H1 (cell line): ENCODE data around the gene LYVE1. TPM values are rescaled to one million over a fixed set of nuclear protein-coding genes. Genes with fewer than 3 reads are reported as not detected.

Source experiments
- CTCF ChIA-PET: fragments of 300-600 bp; sonication (Branson Sonifier 250); formaldehyde crosslinking; loops from one replicate; lab custom pipeline; 2021; ENCODE audit not compliant: partially characterized antibody; lab: Charles Lee
- POLR2A ChIA-PET: fragments of 300-600 bp; sonication (Branson Sonifier 250); formaldehyde crosslinking; loops from one replicate; lab custom pipeline; 2021; ENCODE audit warnings: inconsistent platforms; ENCODE audit not compliant: partially characterized antibody; lab: Charles Lee
- DNase-seq, 2 experiments: peaks; one replicate each; pipeline versions ENCODE4 v3.0.0 to v3.0.0-alpha.2; 2010 to 2022; ENCODE audit warnings: low spot score in 2 of 2, low read depth in 1 of 2, mixed read lengths in 1 of 2
- FAIRE-seq: peaks from 2 replicates; lab custom pipeline; 2011; peaks lifted over from hg19 to GRCh38; lab: Jason Lieb, UNC
- H2AFZ ChIP-seq: 2 replicates; pipeline ENCODE4 v1.8.1; 2012; ENCODE audit warnings: low read length, inconsistent platforms
- H2AK5ac ChIP-seq: 2 replicates; pipeline ENCODE4 v1.6.1; 2013; ENCODE audit warnings: low read depth, low read length
- H2BK120ac ChIP-seq: replicated peaks from 2 replicates; pipeline ENCODE3; 2013; ENCODE audit warnings: low read depth, low read length, inconsistent platforms
- H2BK12ac ChIP-seq: 2 replicates; pipeline ENCODE4 v1.6.1; 2013; ENCODE audit warnings: low read depth, low read length
- H2BK15ac ChIP-seq: 2 replicates; pipeline ENCODE4 v1.6.1; 2013; ENCODE audit warnings: low read length
- H2BK20ac ChIP-seq: 2 replicates; pipeline ENCODE4 v1.6.1; 2013; ENCODE audit warnings: low read length
- H2BK5ac ChIP-seq: 2 replicates; pipeline ENCODE4 v1.6.1; 2013; ENCODE audit warnings: low read depth, low read length
- H3K14ac ChIP-seq: 2 replicates; pipeline ENCODE4 v1.6.1; 2013; ENCODE audit warnings: inconsistent platforms; ENCODE audit not compliant: insufficient read length
- H3K18ac ChIP-seq: 2 replicates; pipeline ENCODE4 v1.6.1; 2013; ENCODE audit warnings: low read length; ENCODE audit errors: extremely low read depth
- H3K23ac ChIP-seq: 2 replicates; pipeline ENCODE4 v1.6.1; 2013; ENCODE audit warnings: inconsistent platforms; ENCODE audit not compliant: insufficient read length
- H3K23me2 ChIP-seq: 2 replicates; pipeline ENCODE4 v1.6.1; 2013; ENCODE audit warnings: low read depth, low read length
- H3K27ac ChIP-seq: 2 replicates; pipeline ENCODE4 v1.6.1; 2011; ENCODE audit warnings: low read depth, low read length, inconsistent platforms
- H3K27me3 ChIP-seq, 4 experiments: replicated peaks in 1 of 4; 1 replicate in 1 of 4; 2 replicates in 3 of 4; pipeline versions ENCODE4 v1.6.1 to v1.8.1; 2011 to 2013; ENCODE audit warnings: low read length in 3 of 4, mild to moderate bottlenecking in 3 of 4, inconsistent platforms in 2 of 4, mixed read lengths in 2 of 4, moderate library complexity in 1 of 4; ENCODE audit not compliant: control insufficient read depth in 3 of 4, insufficient read depth in 3 of 4; ENCODE audit errors: extremely low read depth in 1 of 4
- H3K36me3 ChIP-seq, 4 experiments: 2 replicates each; pipeline versions ENCODE4 v1.6.1 to v1.8.1; 2011 to 2013; ENCODE audit warnings: mild to moderate bottlenecking in 4 of 4, low read length in 3 of 4, moderate library complexity in 2 of 4, control low read depth in 1 of 4, inconsistent platforms in 1 of 4; ENCODE audit not compliant: insufficient read depth in 4 of 4, control insufficient read depth in 2 of 4
- H3K4ac ChIP-seq: replicated peaks from 2 replicates; pipeline ENCODE3; 2013; ENCODE audit warnings: low read length, low read depth, mixed read lengths, inconsistent platforms; ENCODE audit not compliant: insufficient read length
- H3K4me1 ChIP-seq, 4 experiments: replicated peaks in 1 of 4; 1 replicate in 1 of 4; 2 replicates in 3 of 4; pipeline versions ENCODE4 v1.6.1 to v1.8.1; 2011 to 2013; ENCODE audit warnings: low read length in 3 of 4, inconsistent platforms in 2 of 4, mixed read lengths in 1 of 4; ENCODE audit not compliant: insufficient read depth in 4 of 4, control insufficient read depth in 3 of 4
- H3K4me2 ChIP-seq, 2 experiments: 2 replicates each; pipeline versions ENCODE4 v1.6.1 to v1.8.1; 2011 to 2013; ENCODE audit warnings: low read depth in 2 of 2, low read length in 2 of 2, control low read depth in 1 of 2, inconsistent platforms in 1 of 2, mild to moderate bottlenecking in 1 of 2; ENCODE audit not compliant: insufficient read depth in 1 of 2
- H3K4me3 ChIP-seq, 4 experiments: fragments of 200-600, 300-600 bp in 1 of 4; sonication (generic), shearing (Covaris generic), sonication (Bioruptor Twin) in 1 of 4; 2 replicates each; pipeline versions ENCODE4 v1.5.1 to v1.8.1; 2011 to 2016; ENCODE audit warnings: low read length in 4 of 4, low read depth in 3 of 4, control low read depth in 2 of 4, inconsistent platforms in 2 of 4, mild to moderate bottlenecking in 2 of 4, mixed read lengths in 1 of 4, moderate library complexity in 1 of 4; ENCODE audit not compliant: insufficient read depth in 2 of 4; ENCODE audit errors: extremely low read depth in 1 of 4
- H3K56ac ChIP-seq: replicated peaks from 2 replicates; pipeline ENCODE3; 2013; ENCODE audit warnings: low read depth, mild to moderate bottlenecking, mixed read lengths, low read length, inconsistent platforms; ENCODE audit not compliant: insufficient read length
- H3K79me1 ChIP-seq: 2 replicates; pipeline ENCODE4 v1.6.1; 2013; ENCODE audit warnings: low read depth, low read length, control low read depth
- H3K79me2 ChIP-seq, 2 experiments: 2 replicates each; pipeline versions ENCODE4 v1.6.1 to v1.8.1; 2012 to 2013; ENCODE audit warnings: low read length in 2 of 2, mild to moderate bottlenecking in 2 of 2, inconsistent platforms in 1 of 2; ENCODE audit not compliant: insufficient read depth in 2 of 2, control insufficient read depth in 1 of 2
- H3K9ac ChIP-seq, 4 experiments: replicated peaks in 1 of 4; 1 replicate in 1 of 4; 2 replicates in 3 of 4; pipeline versions ENCODE4 v1.6.1 to v1.8.1; 2011 to 2013; ENCODE audit warnings: low read depth in 3 of 4, low read length in 3 of 4, control low read depth in 2 of 4, mild to moderate bottlenecking in 2 of 4, moderate library complexity in 2 of 4, inconsistent platforms in 1 of 4; ENCODE audit errors: extremely low read depth in 1 of 4
- H3K9me3 ChIP-seq, 2 experiments: 2 replicates each; pipeline versions ENCODE4 v1.6.1 to v1.8.1; 2012 to 2013; ENCODE audit warnings: mild to moderate bottlenecking in 2 of 2, moderate library complexity in 2 of 2, control low read depth in 1 of 2, inconsistent platforms in 1 of 2, low read depth in 1 of 2, low read length in 1 of 2, mixed read lengths in 1 of 2; ENCODE audit not compliant: insufficient read depth in 2 of 2
- H4K20me1 ChIP-seq, 2 experiments: replicated peaks in 1 of 2; 2 replicates each; pipeline versions ENCODE3 to v1.8.1; 2011 to 2013; ENCODE audit warnings: inconsistent platforms in 2 of 2, low read length in 2 of 2, mild to moderate bottlenecking in 1 of 2; ENCODE audit not compliant: insufficient read depth in 2 of 2, control insufficient read depth in 1 of 2
- H4K5ac ChIP-seq: 2 replicates; pipeline ENCODE4 v1.6.1; 2013; ENCODE audit warnings: low read length, low read depth, mixed read lengths, inconsistent platforms; ENCODE audit not compliant: insufficient read length
- H4K8ac ChIP-seq: 2 replicates; pipeline ENCODE4 v1.8.0; 2013; ENCODE audit warnings: mild to moderate bottlenecking, moderate library complexity, low read length, inconsistent platforms; ENCODE audit not compliant: insufficient read depth; ENCODE audit errors: extremely low read depth
- H4K91ac ChIP-seq: replicated peaks from 2 replicates; pipeline ENCODE3; 2013; ENCODE audit warnings: low read length, mixed read lengths, inconsistent platforms; ENCODE audit not compliant: insufficient read length
- CEBPB ChIP-seq: IDR thresholded peaks from 2 replicates; pipeline ENCODE4 v1.6.1; 2012; ENCODE audit warnings: low read depth, low read length
- FOSL1 ChIP-seq: IDR thresholded peaks from 2 replicates; pipeline ENCODE4 v1.6.1; 2011; ENCODE audit warnings: mild to moderate bottlenecking, low read depth, low read length, moderate library complexity; ENCODE audit not compliant: insufficient read depth
- GTF2F1 ChIP-seq: IDR thresholded peaks from 2 replicates; pipeline ENCODE4 v1.6.1; 2012; ENCODE audit warnings: low read depth, low read length, improper control_type of control experiment, borderline replicate concordance
- HDAC6 ChIP-seq: IDR thresholded peaks from one replicate; pipeline ENCODE4 v1.7.1; 2012; ENCODE audit warnings: low read depth, mild to moderate bottlenecking, inconsistent platforms, low read length, moderate library complexity
- KDM4A ChIP-seq: IDR thresholded peaks from one replicate; pipeline ENCODE4 v1.7.1; 2012; ENCODE audit warnings: low read depth, mild to moderate bottlenecking, moderate library complexity, low read length, inconsistent platforms; ENCODE audit not compliant: severe bottlenecking
- KDM5A ChIP-seq: fragments of 200-600 bp; IDR thresholded peaks from 2 replicates; pipeline ENCODE4 v1.7.1; 2012; ENCODE audit warnings: mild to moderate bottlenecking, low read length, inconsistent platforms, mixed read lengths
- NANOG ChIP-seq: IDR thresholded peaks from 2 replicates; pipeline ENCODE4 v1.6.1; 2011; ENCODE audit warnings: low read length, low read depth, mild to moderate bottlenecking, inconsistent platforms; ENCODE audit not compliant: insufficient read depth, poor library complexity, severe bottlenecking
- NRF1 ChIP-seq: IDR thresholded peaks from 2 replicates; pipeline ENCODE4 v1.6.1; 2011; ENCODE audit warnings: mild to moderate bottlenecking, low read depth, low read length, improper control_type of control experiment
- POLR2AphosphoS5 ChIP-seq: IDR thresholded peaks from 2 replicates; pipeline ENCODE4 v1.6.1; 2011; ENCODE audit warnings: low read depth, low read length
- RBBP5 ChIP-seq: IDR thresholded peaks from 2 replicates; pipeline ENCODE4 v1.7.1; 2012; ENCODE audit warnings: low read depth, mild to moderate bottlenecking, inconsistent platforms, low read length, moderate library complexity, borderline replicate concordance
- RNF2 ChIP-seq: fragments of 200-900, 300-1000 bp; sonication (generic); IDR thresholded peaks from 2 replicates; pipeline ENCODE4 v1.7.1; 2016; ENCODE audit warnings: borderline replicate concordance, low read depth, mild to moderate bottlenecking, antibody characterized with exemption, low read length; ENCODE audit not compliant: poor library complexity, severe bottlenecking; ENCODE audit errors: missing control alignments
- SP4 ChIP-seq: IDR thresholded peaks from 2 replicates; pipeline ENCODE4 v1.6.1; 2012; ENCODE audit warnings: low read length, inconsistent platforms
- WGBS, 2 experiments: shearing (Covaris generic) in 1 of 2; methylation state at CpG; one replicate each; pipeline versions ENCODE4 v1.1.6 to v1.1.7; 2013 to 2015; ENCODE audit warnings: low lambda C conversion rate in 2 of 2, mixed read lengths in 2 of 2, inconsistent platforms in 1 of 2, low coverage in 1 of 2, missing lambda C conversion rate in 1 of 2; ENCODE audit not compliant: insufficient replicate concordance in 2 of 2, insufficient coverage in 1 of 2, insufficient read length in 1 of 2; ENCODE audit errors: extremely low coverage in 1 of 2, missing lambda C conversion rate in 1 of 2; 5-methylcytosine and 5-hydroxymethylcytosine counted together
- polyA plus RNA-seq, 7 experiments: library from polyadenylated mRNA; depleted of rRNA in 3 of 7; stranded (reverse) in 5 of 7; unstranded in 2 of 7; fragments of >200 nt in 5 of 7; fragments of 200-250 nt in 2 of 7; gene quantifications; 1 replicate in 5 of 7; 2 replicates in 1 of 7; 4 replicates in 1 of 7; pipeline versions ENCODE4 v1.2.1 to v1.2.3, GENCODE V29; 2011 to 2013; ENCODE audit warnings: missing spikeins in 2 of 7, mixed read lengths in 2 of 7
- total RNA-seq: library from RNA; stranded (reverse); fragmentation: NEBNext Ultra II Directional; extraction: Animal tissue kit (Norgen Biotek cat#: 25700); gene quantifications from 2 replicates; pipeline ENCODE4 v1.2.1, GENCODE V29; 2021
- TF ChIP-seq, protein P1 (sequence below): IDR thresholded peaks from 2 replicates; pipeline ENCODE4 v1.6.1; 2012; ENCODE audit warnings: inconsistent platforms

Gene LYVE1
- total and polyA plus RNA-seq, 2 of the 8 experiments (the other 6 are each of a cell fraction or from before 2014, with no cell fraction given) = 0.09 TPM; not detected in 1

- H3K9me3 ChIP-seq = no peaks in the 10 kb centered on the region
- H4K20me1 ChIP-seq = no peaks in the 10 kb centered on the region
- no peak for FAIRE-seq
- no peak overlapping the region for H4K8ac ChIP-seq
- no peak overlapping the region for H3K4ac ChIP-seq
- no peak for TF ChIP-seq KDM4A
- TF ChIP-seq RNF2 = no peak
- no peak for TF ChIP-seq POLR2AphosphoS5
- TF ChIP-seq, protein P1, sequence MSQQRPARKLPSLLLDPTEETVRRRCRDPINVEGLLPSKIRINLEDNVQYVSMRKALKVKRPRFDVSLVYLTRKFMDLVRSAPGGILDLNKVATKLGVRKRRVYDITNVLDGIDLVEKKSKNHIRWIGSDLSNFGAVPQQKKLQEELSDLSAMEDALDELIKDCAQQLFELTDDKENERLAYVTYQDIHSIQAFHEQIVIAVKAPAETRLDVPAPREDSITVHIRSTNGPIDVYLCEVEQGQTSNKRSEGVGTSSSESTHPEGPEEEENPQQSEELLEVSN = no peak
- no peak for TF ChIP-seq HDAC6
- no peak for TF ChIP-seq RBBP5
- TF ChIP-seq CEBPB = no peak
- TF ChIP-seq GTF2F1 = no peak
- TF ChIP-seq KDM5A = no peak
- no peak for TF ChIP-seq NRF1
- TF ChIP-seq FOSL1 = no peak
- no peak for TF ChIP-seq NANOG
- no peak for TF ChIP-seq SP4
- H2BK12ac ChIP-seq = no peak overlapping the region
- no peak overlapping the region for H2AFZ ChIP-seq
- ChIA-PET POLR2A (no interaction called here), CTCF (interaction anchor here (0.7 kb wide), 1 partner anchor 23 kb away, joined by 3 read pairs; no protein-coding TSS in a partner anchor)
- H2BK120ac ChIP-seq = no peak overlapping the region
- no peaks in the 10 kb centered on the region for H3K79me1 ChIP-seq
- no peak for DNase-seq
- H3K79me2 ChIP-seq = no peaks in the 10 kb centered on the region
- no peak overlapping the region for H3K23ac ChIP-seq
- H2AK5ac ChIP-seq = no peak overlapping the region
- no peak overlapping the region for H3K56ac ChIP-seq
- no peak overlapping the region for H4K5ac ChIP-seq
- H3K4me1 ChIP-seq = no peaks in the 10 kb centered on the region
- H3K4me2 ChIP-seq = no peak overlapping the region
- no peak overlapping the region for H4K91ac ChIP-seq
- no peak overlapping the region for H3K9ac ChIP-seq
- H2BK5ac ChIP-seq = no peak overlapping the region
- H3K4me3 ChIP-seq = no peak overlapping the region
- peaks cover 0 to 12% (median 3%) of the 10 kb centered on the region in 4 experiments; a peak in 3 of 8 replicates for H3K36me3 ChIP-seq
- no peak overlapping the region for H3K18ac ChIP-seq
- no peak overlapping the region for H3K27ac ChIP-seq
- H3K27me3 ChIP-seq = no peaks in the 10 kb centered on the region
- H3K23me2 ChIP-seq = no peaks in the 10 kb centered on the region
- H3K14ac ChIP-seq = no peak overlapping the region
- no peak overlapping the region for H2BK15ac ChIP-seq
- 79% methylated on average over 1 of the region's 1 CpG; no CpG with 5 or more reads in 1 of the 2 experiments for WGBS, 2 experiments
- no peak overlapping the region for H2BK20ac ChIP-seq
Observed at GRCh38 chr11:10524471-10524870, 44.0 kb downstream of the LYVE1 start.
